Skin epidermis (tissue), 12 donors: ENCODE measurements around the gene AXIN1.
A peak's percentile ranks its signal among the peaks of the same experiment; 100 is the strongest.
"Not testable (repeated sequence)": the region's sequence is repeated elsewhere in the genome, so short reads cannot be mapped to it uniquely, and the experiment has no call there.

Source experiments
- H3K27ac ChIP-seq, 21 experiments: fragments of 200-600 bp; sonication (generic) in 11 of 21; one replicate each; pipeline ENCODE4 v1.5.0; 2020; ENCODE audit warnings: mild to moderate bottlenecking in 3 of 21, inconsistent platforms in 2 of 21, moderate library complexity in 2 of 21
- H3K4me3 ChIP-seq, 7 experiments: fragments of 200-600 bp; sonication (generic) in 2 of 7; one replicate each; pipeline ENCODE4 v1.5.0; 2020; ENCODE audit warnings: inconsistent platforms in 2 of 7, mild to moderate bottlenecking in 2 of 7, moderate library complexity in 1 of 7

Gene AXIN1, protein sequence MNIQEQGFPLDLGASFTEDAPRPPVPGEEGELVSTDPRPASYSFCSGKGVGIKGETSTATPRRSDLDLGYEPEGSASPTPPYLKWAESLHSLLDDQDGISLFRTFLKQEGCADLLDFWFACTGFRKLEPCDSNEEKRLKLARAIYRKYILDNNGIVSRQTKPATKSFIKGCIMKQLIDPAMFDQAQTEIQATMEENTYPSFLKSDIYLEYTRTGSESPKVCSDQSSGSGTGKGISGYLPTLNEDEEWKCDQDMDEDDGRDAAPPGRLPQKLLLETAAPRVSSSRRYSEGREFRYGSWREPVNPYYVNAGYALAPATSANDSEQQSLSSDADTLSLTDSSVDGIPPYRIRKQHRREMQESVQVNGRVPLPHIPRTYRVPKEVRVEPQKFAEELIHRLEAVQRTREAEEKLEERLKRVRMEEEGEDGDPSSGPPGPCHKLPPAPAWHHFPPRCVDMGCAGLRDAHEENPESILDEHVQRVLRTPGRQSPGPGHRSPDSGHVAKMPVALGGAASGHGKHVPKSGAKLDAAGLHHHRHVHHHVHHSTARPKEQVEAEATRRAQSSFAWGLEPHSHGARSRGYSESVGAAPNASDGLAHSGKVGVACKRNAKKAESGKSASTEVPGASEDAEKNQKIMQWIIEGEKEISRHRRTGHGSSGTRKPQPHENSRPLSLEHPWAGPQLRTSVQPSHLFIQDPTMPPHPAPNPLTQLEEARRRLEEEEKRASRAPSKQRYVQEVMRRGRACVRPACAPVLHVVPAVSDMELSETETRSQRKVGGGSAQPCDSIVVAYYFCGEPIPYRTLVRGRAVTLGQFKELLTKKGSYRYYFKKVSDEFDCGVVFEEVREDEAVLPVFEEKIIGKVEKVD

DNA sequence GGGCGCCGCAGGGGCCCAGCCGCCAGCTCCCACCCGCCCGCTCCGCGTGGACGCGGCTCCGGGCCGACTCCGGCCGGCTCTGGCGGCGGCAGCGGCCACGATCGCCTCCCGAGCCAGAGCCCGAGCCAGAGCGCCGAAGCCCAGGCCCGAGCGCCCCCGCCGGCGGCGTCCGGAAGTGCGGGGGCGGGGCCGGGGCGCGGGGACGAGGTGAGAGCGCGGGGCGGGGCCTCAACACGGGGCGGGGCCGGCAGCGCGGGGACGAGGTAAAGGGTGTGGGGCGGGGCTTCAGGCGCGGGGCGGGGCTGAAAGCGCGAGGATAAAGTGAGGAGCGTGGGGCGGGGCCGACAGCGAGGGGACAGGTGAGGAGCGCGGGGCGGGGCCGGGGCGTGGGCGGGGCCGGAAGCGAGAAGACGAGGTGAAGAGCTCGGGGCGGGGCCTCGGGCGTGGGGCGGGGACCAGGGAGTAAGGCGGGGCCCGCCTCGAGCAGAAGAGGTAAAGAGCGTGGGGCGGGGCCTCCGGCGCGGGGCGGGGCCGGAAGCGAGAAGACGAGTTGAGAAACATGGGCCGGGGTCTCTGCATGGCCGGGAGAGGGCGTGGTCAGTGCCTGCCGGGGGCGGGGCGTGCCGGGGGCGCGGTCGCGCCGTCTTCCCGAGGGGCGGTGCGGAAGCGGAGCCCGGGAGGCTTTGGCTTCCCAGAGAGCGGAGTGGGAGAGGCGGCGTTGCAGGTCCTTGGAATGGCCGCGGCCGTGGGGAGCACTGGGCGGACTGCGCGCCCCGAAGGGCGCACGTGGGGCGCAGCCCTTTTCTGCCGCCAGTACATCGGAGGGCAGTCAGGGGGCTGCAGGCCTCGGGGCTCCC, at the start of gene AXIN1:
Gene AXIN1 (minus strand): TSS at position 177 of the 857 bp plus-strand sequence. CDS start 5,698 bp downstream, outside the sequence.
- Histone ChIP-seq H3K4me3 (peak within 1 kb of the TSS; percentile 48 to 89 (median 73)), H3K27ac (peak within 1 kb of the TSS in 20 of 21 experiments; percentile 43 to 92 (median 72))

- Histone ChIP-seq H3K4me3 (peak within 1 kb of the TSS; percentile 61 to 90 (median 75)), H3K27ac (peak within 1 kb of the TSS; percentile 59 to 93 (median 87))
Measured at GRCh38 chr16:401468-402348, 49.2 kb upstream of the AXIN1 start, which contains the start of gene DECR2. DECR2 (plus strand) TSS chr16:401885; CDS start chr16:401964, 79 bp downstream.

GRCh38 chr16:400061-400591, 47.6 kb upstream of the AXIN1 start:
- Histone ChIP-seq H3K27ac (peak overlapping the region in 17 of 21 experiments; percentile 83 to 93 (median 88)), H3K4me3 (peak overlapping the region in 2 of 7 experiments; percentile 61 to 81)

- no peak overlapping the region for H3K4me3 ChIP-seq
- H3K27ac ChIP-seq: peak overlapping the region in 5 of 21 experiments; percentile 40 to 89 (median 87)
Measured at GRCh38 chr16:399340-400019, 47.0 kb upstream of the AXIN1 start.

DNA sequence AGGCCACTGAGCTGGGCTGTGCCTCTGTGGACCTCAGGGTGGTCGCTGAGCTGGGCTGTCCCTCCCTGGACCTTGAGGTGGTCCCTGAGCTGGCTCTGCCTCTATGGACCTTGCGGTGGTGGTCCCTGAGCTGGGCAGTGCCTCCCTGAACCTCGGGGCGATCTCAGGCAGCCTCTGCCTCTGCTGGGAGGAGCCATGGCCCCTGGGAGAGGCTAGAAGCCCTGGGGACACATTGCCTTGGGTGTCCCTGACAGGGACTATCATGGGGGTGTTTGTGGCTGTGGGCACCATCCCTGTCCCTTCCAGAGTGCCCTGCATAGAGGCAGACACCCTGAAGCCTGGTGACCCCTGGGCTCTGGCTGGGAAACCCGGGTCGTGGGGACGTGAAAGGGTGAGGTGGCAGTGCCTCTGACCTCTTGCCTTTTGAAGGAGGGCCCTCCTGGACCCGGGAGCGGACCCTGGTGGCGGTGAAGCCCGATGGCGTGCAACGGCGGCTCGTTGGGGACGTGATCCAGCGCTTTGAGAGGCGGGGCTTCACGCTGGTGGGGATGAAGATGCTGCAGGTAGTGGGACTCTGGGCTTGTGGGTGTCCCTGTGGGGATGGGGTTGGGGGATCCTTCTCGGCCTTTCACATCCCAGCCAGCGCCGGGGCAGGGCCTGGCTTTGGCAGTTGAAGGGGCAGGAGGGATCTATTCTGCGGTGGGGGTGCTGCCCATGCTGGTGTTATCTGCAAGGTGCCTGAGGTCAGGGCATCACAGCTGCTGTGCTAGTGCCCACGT, 46.2 kb upstream of the AXIN1 start:
- H3K4me3 ChIP-seq: no peak overlapping the region
- H3K27ac ChIP-seq: peak overlapping the region in 7 of 21 experiments; percentile 32 to 82 (median 57)

GRCh38 chr16:397736-398332, 45.3 kb upstream of the AXIN1 start:
- Histone ChIP-seq H3K27ac (peak overlapping the region in 10 of 21 experiments; percentile 5 to 82 (median 73)), H3K4me3 (peak overlapping the region in 3 of 7 experiments; percentile 59 to 71 (median 63))

GRCh38 chr16:397135-397661, 44.7 kb upstream of the AXIN1 start, which contains the start of gene NME4:
NME4 (plus strand) TSS chr16:397199; CDS start chr16:397223, 24 bp downstream.
- Histone ChIP-seq H3K4me3 (peak within 1 kb of the TSS; percentile 42 to 71 (median 59)), H3K27ac (peak within 1 kb of the TSS in 20 of 21 experiments; percentile 26 to 82 (median 75))

GRCh38 chr16:396605-397004, 44.1 kb upstream of the AXIN1 start:
- H3K27ac ChIP-seq: peak overlapping the region in 10 of 21 experiments; percentile 22 to 82 (median 73)

GRCh38 chr16:396199-396598, 43.7 kb upstream of the AXIN1 start:
- H3K27ac ChIP-seq: peak overlapping the region in 8 of 21 experiments; percentile 6 to 82 (median 66)
- no peak overlapping the region for H3K4me3 ChIP-seq

More at GRCh38 chr16:396605-397004, 44.1 kb upstream of the AXIN1 start:
- peak overlapping the region; percentile 23 to 71 (median 59) for H3K4me3 ChIP-seq

DNA sequence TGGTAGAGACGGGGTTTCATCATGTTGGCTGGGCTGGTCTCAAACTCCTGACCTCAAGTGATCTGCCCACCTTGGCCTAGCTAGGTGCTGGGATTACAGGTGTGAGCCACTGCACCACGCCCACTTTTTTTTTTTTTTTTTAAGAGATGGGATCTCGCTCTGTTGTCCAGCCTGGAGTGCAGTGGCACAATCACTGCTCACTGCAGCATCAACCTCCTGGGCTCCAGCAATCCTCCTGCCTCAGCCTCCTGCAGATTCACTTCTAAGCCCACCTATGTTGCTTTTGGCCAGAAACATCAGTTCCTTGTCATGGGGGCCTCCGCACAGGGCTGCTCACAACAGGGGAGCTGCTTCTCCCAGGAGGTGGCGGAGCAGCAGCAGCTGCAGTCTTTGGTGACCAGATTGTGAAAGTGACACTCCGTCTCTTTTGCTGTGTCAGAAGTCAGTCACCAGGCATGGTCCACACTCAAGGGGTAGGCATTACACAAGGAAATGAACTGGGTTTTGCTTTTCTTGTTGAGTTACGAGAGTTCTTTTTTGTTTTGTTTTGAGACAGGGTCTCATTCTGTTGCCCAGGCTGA, 40.0 kb upstream of the AXIN1 start:
- no peak overlapping the region for H3K4me3 ChIP-seq
- no peak overlapping the region for H3K27ac ChIP-seq

DNA sequence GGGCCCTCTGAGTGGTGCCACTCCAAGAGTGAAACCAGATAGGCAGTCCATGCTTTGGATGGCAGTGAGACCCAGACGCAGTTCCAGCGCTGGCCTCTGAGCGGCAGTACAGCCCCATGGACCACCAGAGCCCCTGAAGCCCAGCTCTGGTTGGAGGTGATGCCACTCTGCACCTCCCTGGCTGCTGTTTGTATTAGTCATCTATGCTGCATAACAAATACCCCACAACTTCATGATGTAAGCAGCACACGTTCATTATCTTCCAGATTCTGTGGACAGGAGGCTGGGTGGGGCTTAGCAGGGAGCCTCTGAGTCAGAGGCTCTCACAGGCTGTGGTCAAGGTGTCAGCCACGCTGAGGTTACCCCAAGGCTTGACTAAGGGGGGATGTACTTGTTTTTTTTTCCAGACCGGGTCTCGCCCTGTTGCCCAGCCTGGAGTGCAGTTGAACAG, 39.4 kb upstream of the AXIN1 start:
- no peak overlapping the region for H3K27ac ChIP-seq
- H3K4me3 ChIP-seq: no peak overlapping the region

DNA sequence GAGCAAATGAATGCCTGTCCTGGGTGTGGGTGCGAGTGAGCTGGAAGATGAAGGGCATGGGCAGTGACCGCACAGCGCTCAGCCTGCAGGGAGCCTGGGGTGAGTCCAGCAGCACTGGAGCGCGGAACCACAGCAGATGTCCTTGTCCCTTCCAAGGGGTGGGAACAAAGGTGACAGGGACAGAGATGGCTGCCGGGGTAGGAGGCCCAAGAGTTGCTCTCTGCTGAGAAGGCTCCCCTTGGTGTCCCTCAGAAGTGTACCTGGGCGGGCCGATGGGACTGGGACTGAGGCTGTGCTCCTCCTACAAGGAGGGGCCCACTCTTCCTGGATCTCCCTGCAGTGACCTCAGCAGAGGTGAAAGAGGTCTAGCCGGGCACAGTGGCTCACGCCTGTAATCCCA, 36.8 kb upstream of the AXIN1 start:
- Histone ChIP-seq H3K4me3 (no peak overlapping the region), H3K27ac (no peak overlapping the region)

DNA sequence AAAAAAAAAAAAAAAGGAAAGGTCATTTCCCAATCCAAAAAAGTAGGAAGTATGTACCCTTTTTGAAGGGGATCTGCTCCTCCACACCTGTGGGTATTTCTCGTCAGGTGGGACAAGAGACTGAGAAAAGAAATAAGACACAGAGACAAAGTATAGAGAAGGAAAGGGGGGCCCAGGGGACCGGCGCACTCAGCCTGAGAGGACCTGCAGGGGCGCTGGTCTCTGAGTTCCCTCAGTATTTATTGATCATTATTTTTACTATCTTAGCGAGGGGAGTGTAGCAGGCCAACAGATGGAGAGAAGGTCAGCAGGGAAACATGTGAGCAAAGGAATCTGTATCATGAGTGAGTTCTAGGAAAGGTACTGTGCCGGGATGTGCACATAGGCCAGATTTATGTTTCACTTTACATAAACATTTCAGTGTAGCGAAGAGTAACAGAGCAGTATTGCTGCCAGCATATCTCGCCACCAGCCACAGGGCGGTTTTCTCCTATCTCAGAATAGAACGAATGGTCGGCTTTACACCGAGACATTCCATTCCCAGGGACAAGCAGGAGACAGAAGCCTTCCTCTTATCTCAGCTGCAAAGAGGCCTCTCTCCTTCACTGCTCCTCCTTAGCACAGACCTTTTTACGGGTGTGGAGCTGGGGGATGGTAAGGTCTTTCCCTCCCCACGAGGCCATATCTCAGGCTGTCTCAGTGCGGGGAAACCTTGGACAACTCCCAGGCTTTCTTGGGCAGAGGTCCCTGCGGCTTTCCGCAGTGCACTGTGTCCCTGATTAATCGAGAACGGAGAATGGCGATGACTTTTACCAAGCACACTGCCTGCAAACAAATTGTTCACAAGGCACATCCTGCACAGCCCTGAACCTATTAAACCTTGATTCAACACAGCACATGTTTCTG, 35.5 kb upstream of the AXIN1 start:
- not testable (repeated sequence) for H3K4me3 ChIP-seq, H3K27ac ChIP-seq

- no peak overlapping the region for H3K27ac ChIP-seq
- H3K4me3 ChIP-seq: no peak overlapping the region
Measured at GRCh38 chr16:386641-387156, 34.2 kb upstream of the AXIN1 start.
